GM12878 (cell line): Measurements from ENCODE around the gene CDCA5. TPM values are rescaled to one million over a fixed set of nuclear protein-coding genes. Genes with fewer than 3 reads are reported as not detected.
A peak's percentile ranks its signal among the peaks of the same experiment; 100 is the strongest.

Source experiments
- BACH1 ChIP-seq: fragments of 450-650 bp; IDR thresholded peaks from 2 replicates; pipeline ENCODE4 v1.6.1; 2017; ENCODE audit warnings: mild to moderate bottlenecking, borderline replicate concordance
- HDGF ChIP-seq: fragments of 450-650 bp; IDR thresholded peaks from 2 replicates; pipeline ENCODE4 v1.6.1; 2016; ENCODE audit warnings: antibody characterized with exemption
- IKZF1 ChIP-seq: fragments of 450-650 bp; conservative IDR thresholded peaks from 2 replicates; pipeline ENCODE4 v1.6.1; 2017; ENCODE audit warnings: antibody characterized with exemption, mild to moderate bottlenecking
- POLR2A ChIP-seq: IDR thresholded peaks from 2 replicates; pipeline ENCODE4 v1.6.1; 2011; ENCODE audit warnings: low read depth, mild to moderate bottlenecking, low read length
- SMC3 ChIP-seq: IDR thresholded peaks from 2 replicates; pipeline ENCODE4 v1.6.1; 2011; ENCODE audit warnings: low read length, improper control_type of control experiment, borderline replicate concordance
- TCF12 ChIP-seq: IDR thresholded peaks from 2 replicates; pipeline ENCODE4 v1.6.1; 2011; ENCODE audit warnings: low read depth, mild to moderate bottlenecking, low read length
- TCF3 ChIP-seq: IDR thresholded peaks from 2 replicates; pipeline ENCODE4 v1.6.1; 2012; ENCODE audit warnings: low read depth, mild to moderate bottlenecking, low read length, borderline replicate concordance; ENCODE audit not compliant: insufficient read depth
- ZNF622 ChIP-seq: fragments of 450-650 bp; IDR thresholded peaks from 2 replicates; pipeline ENCODE4 v1.6.1; 2017; ENCODE audit warnings: mild to moderate bottlenecking, inconsistent platforms
- polyA plus RNA-seq, 11 experiments: library from polyadenylated mRNA; depleted of rRNA in 4 of 11; unstranded in 6 of 11; stranded (reverse) in 5 of 11; fragments of >200 nt; fragmentation: Nextera tagmentation in 4 of 11; fragmentation: Illumina TruSeq in 1 of 11; extraction: Ambion mirVana in 4 of 11; extraction: Trizol in 1 of 11; gene quantifications; 1 replicate in 1 of 11; 2 replicates in 10 of 11; pipeline versions ENCODE4 v1.2.1 to v1.2.3, GENCODE V29; 2011 to 2016; ENCODE audit warnings: inconsistent platforms in 2 of 11, missing spikeins in 2 of 11, low read depth in 1 of 11
- total RNA-seq, 4 experiments: library from RNA; depleted of rRNA in 3 of 4; stranded (reverse); fragments of >200 nt in 3 of 4; fragmentation: Illumina TruSeq in 1 of 4; extraction: Trizol in 1 of 4; gene quantifications; 2 replicates each; pipeline versions ENCODE4 v1.2.1 to v1.2.3, GENCODE V29; 2013 to 2021
- TF ChIP-seq, protein P1 (sequence below): IDR thresholded peaks from 2 replicates; pipeline ENCODE4 v1.6.1; 2011; ENCODE audit warnings: borderline replicate concordance, low read depth, mild to moderate bottlenecking, moderate library complexity, low read length; ENCODE audit not compliant: insufficient read depth, poor library complexity, severe bottlenecking

CDCA5 gene
- total and polyA plus RNA-seq, 10 of the 15 experiments (the other 5 are each of a cell fraction or from before 2014, with no cell fraction given): 21.2 to 107 (median 64.9) TPM

DNA sequence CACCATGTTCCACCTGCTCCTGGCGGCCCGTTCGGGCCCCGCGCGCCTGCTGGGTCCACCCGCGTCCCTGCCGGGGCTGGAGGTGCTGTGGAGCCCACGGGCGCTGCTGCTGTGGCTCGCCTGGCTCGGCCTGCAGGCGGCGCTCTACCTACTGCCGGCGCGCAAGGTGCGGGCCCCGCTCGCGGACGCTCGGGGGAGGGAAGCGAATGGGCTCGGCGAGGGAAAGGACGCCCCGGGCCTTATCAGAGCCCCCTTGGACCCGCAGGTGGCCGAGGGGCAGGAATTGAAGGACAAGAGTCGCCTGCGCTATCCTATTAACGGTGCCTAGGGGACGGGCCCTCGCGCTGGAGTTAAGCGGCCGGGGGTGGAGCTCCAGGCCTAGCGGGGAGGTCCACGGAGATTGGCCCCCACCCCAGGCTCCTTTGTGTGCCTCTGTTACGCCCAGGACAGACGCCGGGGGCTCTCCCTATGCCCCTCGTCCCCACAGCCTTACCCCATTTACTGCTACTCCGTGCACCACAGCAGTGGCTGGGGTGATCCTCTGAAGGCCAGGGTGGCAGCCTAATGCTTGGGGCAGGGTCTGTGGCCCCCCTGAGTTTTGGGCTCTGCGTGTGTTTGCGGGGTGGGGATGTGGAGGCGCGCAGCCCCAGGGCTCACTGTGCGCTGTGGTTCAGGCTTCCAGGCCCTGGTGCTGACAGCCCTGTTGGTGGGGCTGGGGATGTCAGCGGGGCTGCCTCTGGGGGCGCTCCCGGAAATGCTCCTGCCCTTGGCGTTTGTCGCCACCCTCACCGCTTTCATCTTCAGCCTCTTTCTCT, 28.9 kb upstream of the CDCA5 start (continued):
- TF ChIP-seq, protein P1, sequence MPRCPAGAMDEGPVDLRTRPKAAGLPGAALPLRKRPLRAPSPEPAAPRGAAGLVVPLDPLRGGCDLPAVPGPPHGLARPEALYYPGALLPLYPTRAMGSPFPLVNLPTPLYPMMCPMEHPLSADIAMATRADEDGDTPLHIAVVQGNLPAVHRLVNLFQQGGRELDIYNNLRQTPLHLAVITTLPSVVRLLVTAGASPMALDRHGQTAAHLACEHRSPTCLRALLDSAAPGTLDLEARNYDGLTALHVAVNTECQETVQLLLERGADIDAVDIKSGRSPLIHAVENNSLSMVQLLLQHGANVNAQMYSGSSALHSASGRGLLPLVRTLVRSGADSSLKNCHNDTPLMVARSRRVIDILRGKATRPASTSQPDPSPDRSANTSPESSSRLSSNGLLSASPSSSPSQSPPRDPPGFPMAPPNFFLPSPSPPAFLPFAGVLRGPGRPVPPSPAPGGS: peak; percentile 64
- TF ChIP-seq ZNF622 (no peak), BACH1 (peak; percentile 99), TCF3 (0 out of 2 replicates have a peak, but pooled peaks have one; percentile 23), POLR2A (peak; percentile 38), SMC3 (peak; percentile 43; the same call in 1 of the 2 replicates), TCF12 (peak; percentile 18; the same call in 1 of the 2 replicates), HDGF (peak; percentile 87), IKZF1 (peak; percentile 13; the same call in 1 of the 2 replicates)
